MCF 10A (cell line): ENCODE results near the gene WDFY2. TPM values are rescaled to one million over a fixed set of nuclear protein-coding genes. Genes with fewer than 3 reads are reported as not detected.

Source experiments
- BruUV-seq: library from RNA; stranded (reverse); fragments of 400-500 nt; replicated peaks from 2 replicates; lab custom pipeline; 2021; lab: Mats Ljungman, UMichigan
- CTCF ChIA-PET: fragments of 300-600 bp; sonication (Branson Sonifier 250); formaldehyde crosslinking; extraction: SDS; loops from one replicate; lab custom pipeline; 2021; ENCODE audit warnings: antibody characterized with exemption, inconsistent platforms; lab: Yijun Ruan, JAX
- POLR2A ChIA-PET: fragments of 300-600, 350-650 bp; sonication (Branson Sonifier 250); formaldehyde crosslinking; extraction: SDS; loops from one replicate; lab custom pipeline; 2020; ENCODE audit warnings: antibody characterized with exemption, inconsistent platforms; lab: Yijun Ruan, JAX
- DNase-seq: peaks from one replicate; pipeline ENCODE4 v3.0.0-alpha.2; 2018; ENCODE audit not compliant: unreplicated experiment
- H3K27ac Mint-ChIP-seq: one replicate; pipeline ENCODE4 v1.8.0; 2022; ENCODE audit warnings: mild to moderate bottlenecking, low read depth, mixed read lengths; ENCODE audit not compliant: unreplicated experiment
- H3K27me3 Mint-ChIP-seq: one replicate; pipeline ENCODE4 v1.8.0; 2022; ENCODE audit warnings: mixed read lengths; ENCODE audit not compliant: insufficient read depth, unreplicated experiment
- H3K36me3 Mint-ChIP-seq: one replicate; pipeline ENCODE4 v1.8.0; 2022; ENCODE audit warnings: mild to moderate bottlenecking, moderate library complexity, mixed read lengths; ENCODE audit not compliant: insufficient read depth, unreplicated experiment
- H3K4me1 Mint-ChIP-seq: one replicate; pipeline ENCODE4 v1.8.0; 2022; ENCODE audit warnings: mixed read lengths; ENCODE audit not compliant: insufficient read depth, unreplicated experiment
- H3K4me3 Mint-ChIP-seq: one replicate; pipeline ENCODE4 v1.8.0; 2022; ENCODE audit warnings: mild to moderate bottlenecking, moderate library complexity, mixed read lengths; ENCODE audit not compliant: unreplicated experiment
- H3K9me3 Mint-ChIP-seq: one replicate; pipeline ENCODE4 v1.8.0; 2022; ENCODE audit warnings: mixed read lengths; ENCODE audit not compliant: unreplicated experiment
- CTCF ChIP-seq: fragments of 200-600 bp; IDR thresholded peaks from one replicate; pipeline ENCODE4 v1.8.0; 2022; ENCODE audit warnings: antibody characterized with exemption, mild to moderate bottlenecking; ENCODE audit not compliant: unreplicated experiment
- intact Hi-C: fragments of 100-400 bp; cut with micrococcal nuclease; formaldehyde crosslinking; loops from 2 replicates; pipeline ENCODE4 v1.14.1; 2022
- total RNA-seq: library from RNA; stranded (reverse); gene quantifications from 2 replicates; pipeline ENCODE4 v1.2.3, GENCODE V29; 2022

Gene WDFY2
- total RNA-seq, 1 experiment from 2014 or later = 56.2 TPM

DNA sequence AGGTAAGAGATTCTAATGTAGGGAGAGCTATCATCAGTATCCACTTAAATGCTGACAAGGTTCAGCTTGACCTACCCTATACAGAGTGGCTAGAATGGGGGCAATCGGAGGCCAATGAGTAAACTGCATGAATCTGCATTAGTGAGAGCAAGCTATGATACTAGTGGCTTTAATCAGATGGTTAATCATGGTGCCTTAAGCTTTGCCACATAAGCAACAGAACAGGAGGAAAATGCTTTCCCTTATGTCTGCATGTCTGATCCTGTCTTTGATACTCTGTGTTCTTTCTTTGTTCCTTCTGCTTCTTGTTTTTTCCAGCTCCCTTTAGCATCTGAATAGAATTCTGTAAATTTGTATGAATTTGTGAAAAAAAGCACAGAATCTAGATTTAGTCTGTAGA lies 91.1 kb downstream of the WDFY2 start:
- peak overlapping the region; percentile 85 for H3K27ac Mint-ChIP-seq
- no peak for DNase-seq
- H3K4me1 Mint-ChIP-seq = peaks cover 26% of the 10 kb centered on the region
- TF ChIP-seq CTCF = no peak
- intact Hi-C loops = no loop called here
- no peak overlapping the region for H3K4me3 Mint-ChIP-seq
- peaks cover 9% of the 10 kb centered on the region for H3K36me3 Mint-ChIP-seq
- no TSS peak for BruUV-seq
- POLR2A ChIA-PET = interaction anchor here (0.6 to 1.4 kb wide), 9 partner anchors 10 to 931 kb away, joined by 3 to 9 read pairs (median 3); partner anchors contain the start of gene INTS6
- CTCF ChIA-PET = interaction anchor here (0.6 to 1.7 kb wide), 3 partner anchors 22 to 122 kb away, joined by 3 to 4 read pairs (median 3); no protein-coding TSS in a partner anchor
- peaks cover 7% of the 10 kb centered on the region for H3K9me3 Mint-ChIP-seq
- H3K27me3 Mint-ChIP-seq = no peaks in the 10 kb centered on the region

GRCh38 chr13:51675877-51676276 lies 91.6 kb downstream of the WDFY2 start:
- H3K36me3 Mint-ChIP-seq = peaks cover 9% of the 10 kb centered on the region
- peak overlapping the region; percentile 85 for H3K27ac Mint-ChIP-seq
- no TSS peak for BruUV-seq
- H3K27me3 Mint-ChIP-seq = no peaks in the 10 kb centered on the region
- DNase-seq = no peak
- TF ChIP-seq CTCF = no peak
- intact Hi-C loops = no loop called here
- ChIA-PET POLR2A (interaction anchor here (0.7 to 1.4 kb wide), 7 partner anchors 11 to 223 kb away, joined by 3 to 9 read pairs (median 3); partner anchors contain the start of gene INTS6), CTCF (interaction anchor here (0.6 to 1.7 kb wide), 3 partner anchors 22 to 122 kb away, joined by 3 to 4 read pairs (median 3); no protein-coding TSS in a partner anchor)
- H3K4me1 Mint-ChIP-seq = peaks cover 26% of the 10 kb centered on the region
- peaks cover 7% of the 10 kb centered on the region for H3K9me3 Mint-ChIP-seq
- H3K4me3 Mint-ChIP-seq = no peak overlapping the region

- peak overlapping the region; percentile 85 for H3K27ac Mint-ChIP-seq
- intact Hi-C loops = no loop called here
- H3K27me3 Mint-ChIP-seq = no peaks in the 10 kb centered on the region
- no peak for TF ChIP-seq CTCF
- DNase-seq = no peak
- H3K4me1 Mint-ChIP-seq = peaks cover 34% of the 10 kb centered on the region
- H3K4me3 Mint-ChIP-seq = no peak overlapping the region
- ChIA-PET POLR2A (interaction anchor here (0.7 to 1.9 kb wide), 2 partner anchors 31 to 92 kb away, joined by 3 to 7 read pairs; no protein-coding TSS in a partner anchor), CTCF (interaction anchor here (0.9 kb wide), 1 partner anchor 19 kb away, joined by 3 read pairs; no protein-coding TSS in a partner anchor)
- peaks cover 7% of the 10 kb centered on the region for H3K9me3 Mint-ChIP-seq
- BruUV-seq = TSS peak; percentile 5
- H3K36me3 Mint-ChIP-seq = peaks cover 9% of the 10 kb centered on the region
These were observed 92.5 kb downstream of the WDFY2 start for GRCh38 chr13:51676739-51677138.

- POLR2A ChIA-PET = interaction anchor here (0.9 to 1.9 kb wide), 8 partner anchors 9 to 93 kb away, joined by 3 to 7 read pairs (median 4); no protein-coding TSS in a partner anchor
- H3K4me1 Mint-ChIP-seq = peaks cover 38% of the 10 kb centered on the region
- DNase-seq = no peak
- peaks cover 14% of the 10 kb centered on the region for H3K36me3 Mint-ChIP-seq
- no peak for TF ChIP-seq CTCF
- H3K27me3 Mint-ChIP-seq = no peaks in the 10 kb centered on the region
- CTCF ChIA-PET = no interaction called here
- BruUV-seq = no TSS peak
- no peak overlapping the region for H3K27ac Mint-ChIP-seq
- no peak overlapping the region for H3K4me3 Mint-ChIP-seq
- intact Hi-C loops = no loop called here
- H3K9me3 Mint-ChIP-seq = no peaks in the 10 kb centered on the region
These were observed 94.2 kb downstream of the WDFY2 start for GRCh38 chr13:51678420-51678819.
